Thyroid gland (tissue), 4 donors: ENCODE results near the gene PARD6B. TPM values are rescaled to one million over a fixed set of nuclear protein-coding genes. Genes with fewer than 3 reads are reported as not detected.
"Not testable (repeated sequence)": the region's sequence is repeated elsewhere in the genome, so short reads cannot be mapped to it uniquely, and the experiment has no call there.

Experiments used
- DNase-seq, 2 donors: peaks; one replicate each; pipeline ENCODE4 v3.0.0-alpha.2; 2019
- H3K27ac ChIP-seq, 3 donors: fragments of 200-600 bp; sonication (generic); 1 replicate in 2 of 3; 2 replicates in 1 of 3; pipeline ENCODE4 v1.5.1; 2016 to 2019; ENCODE audit warnings: mild to moderate bottlenecking in 1 of 3, moderate library complexity in 1 of 3
- H3K27me3 ChIP-seq: fragments of 200-600 bp; sonication (generic); one replicate; pipeline ENCODE4 v1.5.1; 2019
- H3K36me3 ChIP-seq, 2 donors: fragments of 200-600 bp; sonication (generic); one replicate each; pipeline ENCODE4 v1.5.1; 2016 to 2019
- H3K4me1 ChIP-seq, 2 donors: fragments of 200-600 bp; sonication (generic); one replicate each; pipeline ENCODE4 v1.5.1; 2017 to 2019
- H3K4me3 ChIP-seq, 3 donors: fragments of 200-600 bp; sonication (generic); replicated peaks in 1 of 3; 1 replicate in 2 of 3; 2 replicates in 1 of 3; pipeline ENCODE4 v1.5.1; 2016; ENCODE audit warnings: mild to moderate bottlenecking in 1 of 3
- H3K9me3 ChIP-seq: fragments of 200-600 bp; sonication (generic); one replicate; pipeline ENCODE4 v1.5.1; 2017
- CTCF ChIP-seq, 6 experiments: fragments of 200-600 bp in 3 of 6; fragments of 450-650 bp in 3 of 6; sonication (generic) in 3 of 6; IDR thresholded peaks; one replicate each; pipeline ENCODE4 v1.5.1; 2016 to 2019; ENCODE audit warnings: antibody characterized with exemption in 6 of 6, mild to moderate bottlenecking in 2 of 6, inconsistent platforms in 1 of 6, moderate library complexity in 1 of 6
- POLR2A ChIP-seq, 2 donors: fragments of 450-650 bp; IDR thresholded peaks; one replicate each; pipeline ENCODE4 v1.6.1; 2017; ENCODE audit warnings: antibody characterized with exemption in 2 of 2, mild to moderate bottlenecking in 2 of 2, moderate library complexity in 1 of 2
- WGBS, 2 donors: methylation state at CpG; one replicate each; pipeline ENCODE4 v1.1.5; 2017; 5-methylcytosine and 5-hydroxymethylcytosine counted together
- intact Hi-C: fragments of 100-400 bp; cut with DNase I; formaldehyde crosslinking; loops from one replicate; pipeline ENCODE4 v1.15.1; 2023
- total RNA-seq, 4 donors: library from RNA; depleted of rRNA; stranded (reverse); fragments of >200 nt; gene quantifications; one replicate each; pipeline ENCODE4 v1.2.3, GENCODE V29; 2016

Gene PARD6B
- total RNA-seq, 4 donors from 2014 or later, result 14.3 to 18.1 (median 17.7) TPM

GRCh38 chr20:50772420-50773185, 41.2 kb downstream of the PARD6B start:
- DNase-seq, result no peak
- Histone ChIP-seq H3K4me1 (no peaks in the 10 kb centered on the region), H3K4me3 (no peak overlapping the region), H3K9me3 (no peaks in the 10 kb centered on the region), H3K27me3 (no peaks in the 10 kb centered on the region), H3K27ac (no peak overlapping the region), H3K36me3 (no peaks in the 10 kb centered on the region)
- WGBS, 2 donors, result 73 to 81% methylated on average over 5 of the region's 5 CpGs
- TF ChIP-seq POLR2A (IDR thresholded peaks at IDR 0.05) (no peak), CTCF (IDR thresholded peaks at IDR 0.05) (no peak)
- intact Hi-C loops, result no loop called here

GRCh38 chr20:50774515-50774914, 43.1 kb downstream of the PARD6B start:
- H3K27me3 ChIP-seq, result no peaks in the 10 kb centered on the region
- intact Hi-C loops, result no loop called here
- no peak for DNase-seq
- 70 to 81% methylated on average over 3 of the region's 3 CpGs for WGBS, 2 donors
- no peaks in the 10 kb centered on the region for H3K9me3 ChIP-seq
- no peaks in the 10 kb centered on the region for H3K36me3 ChIP-seq
- H3K27ac ChIP-seq, result no peak overlapping the region
- no peaks in the 10 kb centered on the region for H3K4me1 ChIP-seq
- TF ChIP-seq CTCF (IDR thresholded peaks at IDR 0.05) (no peak), POLR2A (IDR thresholded peaks at IDR 0.05) (no peak)
- no peak overlapping the region for H3K4me3 ChIP-seq

- no peaks in the 10 kb centered on the region for H3K9me3 ChIP-seq
- no peak for TF ChIP-seq POLR2A (IDR thresholded peaks at IDR 0.05)
- no peak for TF ChIP-seq CTCF (IDR thresholded peaks at IDR 0.05)
- no peaks in the 10 kb centered on the region for H3K36me3 ChIP-seq
- no peaks in the 10 kb centered on the region for H3K4me1 ChIP-seq
- H3K27me3 ChIP-seq, result no peaks in the 10 kb centered on the region
- H3K4me3 ChIP-seq, result no peak overlapping the region
- 62 to 77% methylated on average over 8 of the region's 8 CpGs for WGBS, 2 donors
- DNase-seq, result no peak
- no peak overlapping the region for H3K27ac ChIP-seq
- intact Hi-C loops, result no loop called here
These were observed 44.9 kb downstream of the PARD6B start for GRCh38 chr20:50776122-50776817.

GRCh38 chr20:50777373-50777772, 46.0 kb downstream of the PARD6B start:
- H3K9me3 ChIP-seq, result no peaks in the 10 kb centered on the region
- no peak for TF ChIP-seq CTCF (IDR thresholded peaks at IDR 0.05)
- TF ChIP-seq POLR2A (IDR thresholded peaks at IDR 0.05), result no peak
- no peak for DNase-seq
- H3K4me1 ChIP-seq, result no peaks in the 10 kb centered on the region
- H3K36me3 ChIP-seq, result no peaks in the 10 kb centered on the region
- intact Hi-C loops, result no loop called here
- WGBS, 2 donors, result 74 to 79% methylated on average over 2 of the region's 2 CpGs
- no peaks in the 10 kb centered on the region for H3K27me3 ChIP-seq
- H3K4me3 ChIP-seq, result no peak overlapping the region
- no peak overlapping the region for H3K27ac ChIP-seq

DNA sequence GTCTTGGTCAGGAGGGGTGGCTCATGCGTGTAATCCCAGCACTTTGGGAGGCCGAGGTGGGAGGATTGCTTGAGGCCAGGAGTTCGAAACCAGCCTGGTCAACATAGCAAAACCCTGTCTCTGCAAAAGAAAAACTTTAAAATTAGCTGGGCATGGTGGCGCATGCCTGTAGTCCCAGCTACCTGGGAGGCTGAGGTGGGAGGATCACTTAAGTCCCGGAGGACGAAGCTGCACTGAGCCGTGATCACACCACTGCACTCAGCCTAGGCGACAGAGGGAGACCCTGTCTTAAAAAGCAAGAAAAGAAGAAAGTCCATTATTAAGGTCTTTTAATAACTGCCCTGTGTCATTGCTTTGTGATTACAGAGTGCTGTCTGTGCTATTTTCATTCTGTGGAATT, 47.6 kb downstream of the PARD6B start:
- H3K4me1 ChIP-seq, H3K9me3 ChIP-seq, intact Hi-C loops, H3K4me3 ChIP-seq, DNase-seq, H3K27me3 ChIP-seq, H3K27ac ChIP-seq, H3K36me3 ChIP-seq: not testable (repeated sequence)
- 88 to 94% methylated on average over 8 of the region's 8 CpGs for WGBS, 2 donors
